ENCODE results near the gene PLOD1.

The PLOD1 gene

DNA sequence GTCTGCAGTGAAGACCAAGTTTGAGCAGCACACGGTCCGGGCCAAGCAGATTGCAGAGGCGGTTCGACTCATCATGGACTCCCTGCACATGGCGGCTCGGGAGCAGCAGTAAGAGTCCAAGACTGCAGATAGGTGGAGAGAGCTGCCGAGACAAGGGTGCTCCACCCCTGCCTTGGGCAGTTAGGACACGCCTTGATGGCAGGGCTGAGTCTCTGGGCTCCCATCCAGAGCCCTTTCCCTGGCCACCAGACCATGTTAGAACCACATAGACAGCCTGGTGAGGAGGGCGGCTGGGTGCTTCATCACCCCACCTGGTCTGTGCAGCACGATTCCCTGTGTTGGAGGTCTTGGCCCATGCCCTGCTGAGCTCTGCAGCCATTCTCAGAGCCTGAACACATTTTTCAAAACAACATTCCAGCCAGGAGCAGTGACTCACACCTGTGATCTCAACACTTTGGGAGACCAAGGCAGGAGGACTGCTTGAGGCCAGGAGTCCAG is 67.5 kb downstream of the PLOD1 start:
- no peak overlapping the region for H3K9ac ChIP-seq (ENCODE audit: low read length)

GRCh38 chr1:12003762-12004161 is 69.2 kb downstream of the PLOD1 start:
- Histone ChIP-seq H3K23ac (ENCODE audit: low read length) (no peak overlapping the region), H3K14ac (ENCODE audit: low read length) (no peak overlapping the region), H3K36me3 (ENCODE audit: control insufficient read depth in 1 of 2, insufficient read depth in 2 of 2, low read length in 2 of 2) (peaks cover 61 to 75% of the 10 kb centered on the region in 2 experiments), H3K4me1 (ENCODE audit: control insufficient read depth in 1 of 2, insufficient read depth in 2 of 2, low read length in 2 of 2) (peaks cover 7% of the 10 kb centered on the region in 2 experiments), H4K8ac (ENCODE audit: low read depth, low read length) (no peak overlapping the region), H2AK5ac (ENCODE audit: low read length) (no peak overlapping the region), H4K91ac (ENCODE audit: low read depth, low read length) (no peak overlapping the region), H2AFZ (ENCODE audit: insufficient read depth, low read length, poor library complexity) (no peak overlapping the region), H3K4ac (ENCODE audit: low read depth, low read length) (no peak overlapping the region), H2BK5ac (ENCODE audit: low read depth, low read length, poor library complexity) (no peak overlapping the region), H3K4me2 (ENCODE audit: low read length) (no peak overlapping the region), H3K79me2 (ENCODE audit: control insufficient read depth, insufficient read depth, low read length, poor library complexity) (no peaks in the 10 kb centered on the region), H2BK120ac (ENCODE audit: insufficient read depth, low read length, poor library complexity) (no peak overlapping the region), H4K12ac (ENCODE audit: low read depth, low read length) (no peak overlapping the region), H3K4me3 (ENCODE audit: low read depth, low read length) (no peak overlapping the region), H3K18ac (ENCODE audit: low read length) (no peak overlapping the region), H3K9ac (ENCODE audit: low read length) (no peak overlapping the region), H3K27me3 (ENCODE audit: insufficient read depth, low read length) (no peaks in the 10 kb centered on the region), H3K9me3 (ENCODE audit: insufficient read depth, low read depth, low read length) (peaks cover 5% of the 10 kb centered on the region), H2BK12ac (ENCODE audit: low read length) (no peak overlapping the region), H3K27ac (ENCODE audit: low read depth, low read length) (no peak overlapping the region), H3K79me1 (ENCODE audit: low read length) (no peaks in the 10 kb centered on the region)
- WGBS (ENCODE audit: extremely low coverage, insufficient coverage, insufficient read length), result no CpG with 5 or more reads among the region's 12 CpGs
- DNase-seq, result no peak

More for the DNA sequence above, 67.5 kb downstream of the PLOD1 start:
- Histone ChIP-seq H2BK120ac (ENCODE audit: insufficient read depth, low read length, poor library complexity) (no peak overlapping the region), H2AFZ (ENCODE audit: insufficient read depth, low read length, poor library complexity) (no peak overlapping the region), H4K12ac (ENCODE audit: low read depth, low read length) (no peak overlapping the region), H3K36me3 (ENCODE audit: control insufficient read depth in 1 of 2, insufficient read depth in 2 of 2, low read length in 2 of 2) (peaks cover 68 to 83% of the 10 kb centered on the region in 2 experiments), H3K4me3 (ENCODE audit: low read depth, low read length) (no peak overlapping the region), H3K79me2 (ENCODE audit: control insufficient read depth, insufficient read depth, low read length, poor library complexity) (no peaks in the 10 kb centered on the region), H4K8ac (ENCODE audit: low read depth, low read length) (peak overlapping the region; percentile 22), H3K4me1 (ENCODE audit: control insufficient read depth in 1 of 2, insufficient read depth in 2 of 2, low read length in 2 of 2) (peaks cover 8% of the 10 kb centered on the region in 2 experiments), H3K18ac (ENCODE audit: low read length) (no peak overlapping the region), H3K23ac (ENCODE audit: low read length) (no peak overlapping the region), H3K4me2 (ENCODE audit: low read length) (no peak overlapping the region), H2BK12ac (ENCODE audit: low read length) (no peak overlapping the region), H3K14ac (ENCODE audit: low read length) (peak overlapping the region; percentile 9), H4K91ac (ENCODE audit: low read depth, low read length) (peak overlapping the region; percentile 50), H2AK5ac (ENCODE audit: low read length) (no peak overlapping the region), H3K27ac (ENCODE audit: low read depth, low read length) (peak overlapping the region; percentile 20), H3K27me3 (ENCODE audit: insufficient read depth, low read length) (no peaks in the 10 kb centered on the region), H3K9me3 (ENCODE audit: insufficient read depth, low read depth, low read length) (peaks cover 3% of the 10 kb centered on the region), H3K4ac (ENCODE audit: low read depth, low read length) (no peak overlapping the region), H2BK5ac (ENCODE audit: low read depth, low read length, poor library complexity) (peak overlapping the region; percentile 50), H3K79me1 (ENCODE audit: low read length) (no peaks in the 10 kb centered on the region)
- WGBS (ENCODE audit: extremely low coverage, insufficient coverage, insufficient read length), result no CpG with 5 or more reads among the region's 10 CpGs
- DNase-seq, result peak; percentile 96 to 98

GRCh38 chr1:12005488-12006166 is 71.1 kb downstream of the PLOD1 start:
- Histone ChIP-seq H4K8ac (ENCODE audit: low read depth, low read length) (no peak overlapping the region), H3K4me1 (ENCODE audit: control insufficient read depth in 1 of 2, insufficient read depth in 2 of 2, low read length in 2 of 2) (peaks cover 4 to 5% of the 10 kb centered on the region in 2 experiments), H3K14ac (ENCODE audit: low read length) (no peak overlapping the region), H2BK120ac (ENCODE audit: insufficient read depth, low read length, poor library complexity) (no peak overlapping the region), H3K79me1 (ENCODE audit: low read length) (no peaks in the 10 kb centered on the region), H3K79me2 (ENCODE audit: control insufficient read depth, insufficient read depth, low read length, poor library complexity) (no peaks in the 10 kb centered on the region), H3K9ac (ENCODE audit: low read length) (no peak overlapping the region), H2AK5ac (ENCODE audit: low read length) (no peak overlapping the region), H3K18ac (ENCODE audit: low read length) (no peak overlapping the region), H2BK12ac (ENCODE audit: low read length) (no peak overlapping the region), H3K4me2 (ENCODE audit: low read length) (no peak overlapping the region), H3K4me3 (ENCODE audit: low read depth, low read length) (no peak overlapping the region), H3K36me3 (ENCODE audit: control insufficient read depth in 1 of 2, insufficient read depth in 2 of 2, low read length in 2 of 2) (peaks cover 67 to 78% of the 10 kb centered on the region in 2 experiments), H3K23ac (ENCODE audit: low read length) (no peak overlapping the region), H4K12ac (ENCODE audit: low read depth, low read length) (no peak overlapping the region), H3K4ac (ENCODE audit: low read depth, low read length) (no peak overlapping the region), H3K9me3 (ENCODE audit: insufficient read depth, low read depth, low read length) (peaks cover 5% of the 10 kb centered on the region), H4K91ac (ENCODE audit: low read depth, low read length) (no peak overlapping the region), H3K27ac (ENCODE audit: low read depth, low read length) (no peak overlapping the region), H2AFZ (ENCODE audit: insufficient read depth, low read length, poor library complexity) (no peak overlapping the region), H2BK5ac (ENCODE audit: low read depth, low read length, poor library complexity) (no peak overlapping the region), H3K27me3 (ENCODE audit: insufficient read depth, low read length) (no peaks in the 10 kb centered on the region)
- DNase-seq, result no peak
- WGBS (ENCODE audit: extremely low coverage, insufficient coverage, insufficient read length), result no CpG with 5 or more reads among the region's 9 CpGs

DNA sequence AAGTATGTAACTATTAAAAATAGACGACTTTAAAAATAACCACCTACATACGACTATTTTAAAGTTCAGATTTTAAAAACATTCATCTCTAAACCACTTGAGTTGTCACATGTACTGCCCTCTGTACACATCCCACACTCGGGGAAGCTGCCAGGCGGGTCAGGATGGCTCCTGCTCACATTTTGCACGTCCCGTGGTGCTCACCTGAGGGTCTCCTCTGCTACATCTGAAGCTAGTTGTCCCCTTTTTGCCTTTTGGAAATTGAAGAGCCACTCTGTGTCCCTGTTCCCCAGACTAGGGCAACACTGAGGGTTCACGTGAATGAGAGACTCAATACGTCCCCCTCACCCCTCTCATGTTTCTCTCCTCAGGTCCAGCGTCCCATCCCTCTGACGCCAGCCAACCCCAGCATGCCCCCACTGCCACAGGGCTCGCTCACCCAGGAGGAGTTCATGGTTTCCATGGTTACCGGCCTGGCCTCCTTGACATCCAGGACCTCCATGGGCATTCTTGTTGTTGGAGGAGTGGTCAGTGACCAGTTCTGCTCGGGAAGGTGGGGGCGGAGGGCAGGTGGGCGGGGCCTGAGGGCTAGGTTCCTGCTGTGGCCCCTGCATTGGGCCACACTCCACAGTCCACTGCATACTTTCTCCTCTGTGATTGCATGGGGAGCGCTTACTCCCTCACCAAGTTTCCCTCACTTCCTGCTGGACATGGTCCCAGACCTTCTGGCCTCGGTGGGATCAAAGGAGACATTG is 71.8 kb downstream of the PLOD1 start:
- no peak overlapping the region for H2AK5ac ChIP-seq (ENCODE audit: low read length)
- peaks cover 5% of the 10 kb centered on the region for H3K9me3 ChIP-seq (ENCODE audit: insufficient read depth, low read depth, low read length)
- no peak overlapping the region for H4K12ac ChIP-seq (ENCODE audit: low read depth, low read length)
- H3K4ac ChIP-seq (ENCODE audit: low read depth, low read length), result no peak overlapping the region
- no peak for DNase-seq
- no peak overlapping the region for H3K4me3 ChIP-seq (ENCODE audit: low read depth, low read length)
- H3K4me2 ChIP-seq (ENCODE audit: low read length), result no peak overlapping the region
- no peak overlapping the region for H3K23ac ChIP-seq (ENCODE audit: low read length)
- H3K79me1 ChIP-seq (ENCODE audit: low read length), result no peaks in the 10 kb centered on the region
- H3K14ac ChIP-seq (ENCODE audit: low read length), result no peak overlapping the region
- no peak overlapping the region for H2AFZ ChIP-seq (ENCODE audit: insufficient read depth, low read length, poor library complexity)
- H3K36me3 ChIP-seq (ENCODE audit: control insufficient read depth in 1 of 2, insufficient read depth in 2 of 2, low read length in 2 of 2), result peaks cover 69 to 81% of the 10 kb centered on the region in 2 experiments
- H4K8ac ChIP-seq (ENCODE audit: low read depth, low read length), result no peak overlapping the region
- WGBS (ENCODE audit: extremely low coverage, insufficient coverage, insufficient read length), result no CpG with 5 or more reads among the region's 17 CpGs
- no peak overlapping the region for H2BK12ac ChIP-seq (ENCODE audit: low read length)
- H3K4me1 ChIP-seq (ENCODE audit: control insufficient read depth in 1 of 2, insufficient read depth in 2 of 2, low read length in 2 of 2), result peaks cover 4 to 5% of the 10 kb centered on the region in 2 experiments
- H3K18ac ChIP-seq (ENCODE audit: low read length), result no peak overlapping the region
- no peaks in the 10 kb centered on the region for H3K27me3 ChIP-seq (ENCODE audit: insufficient read depth, low read length)
- H2BK120ac ChIP-seq (ENCODE audit: insufficient read depth, low read length, poor library complexity), result no peak overlapping the region
- no peaks in the 10 kb centered on the region for H3K79me2 ChIP-seq (ENCODE audit: control insufficient read depth, insufficient read depth, low read length, poor library complexity)
- no peak overlapping the region for H2BK5ac ChIP-seq (ENCODE audit: low read depth, low read length, poor library complexity)
- no peak overlapping the region for H3K27ac ChIP-seq (ENCODE audit: low read depth, low read length)
- H3K9ac ChIP-seq (ENCODE audit: low read length), result no peak overlapping the region
- no peak overlapping the region for H4K91ac ChIP-seq (ENCODE audit: low read depth, low read length)
